GM23248 (cell line): ENCODE data around the gene TMEM117.

Source experiments
- EZH2 ChIP-seq: fragments of 200-600 bp; sonication (generic); IDR thresholded peaks from 2 replicates; pipeline ENCODE4 v1.6.1; 2018; ENCODE audit warnings: antibody characterized with exemption, mild to moderate bottlenecking; ENCODE audit not compliant: insufficient read depth, poor library complexity, severe bottlenecking
- EZH2phosphoT487 ChIP-seq: fragments of 200-600 bp; sonication (generic); IDR thresholded peaks from 2 replicates; pipeline ENCODE4 v1.6.1; 2018; ENCODE audit warnings: antibody characterized with exemption, moderate library complexity, mild to moderate bottlenecking, low read depth; ENCODE audit not compliant: insufficient read depth

GRCh38 chr12:44206045-44206444, 370.2 kb downstream of the TMEM117 start:
- TF ChIP-seq EZH2phosphoT487 (no peak), EZH2 (no peak)
